ENCODE data around the gene ANO1.

DNA sequence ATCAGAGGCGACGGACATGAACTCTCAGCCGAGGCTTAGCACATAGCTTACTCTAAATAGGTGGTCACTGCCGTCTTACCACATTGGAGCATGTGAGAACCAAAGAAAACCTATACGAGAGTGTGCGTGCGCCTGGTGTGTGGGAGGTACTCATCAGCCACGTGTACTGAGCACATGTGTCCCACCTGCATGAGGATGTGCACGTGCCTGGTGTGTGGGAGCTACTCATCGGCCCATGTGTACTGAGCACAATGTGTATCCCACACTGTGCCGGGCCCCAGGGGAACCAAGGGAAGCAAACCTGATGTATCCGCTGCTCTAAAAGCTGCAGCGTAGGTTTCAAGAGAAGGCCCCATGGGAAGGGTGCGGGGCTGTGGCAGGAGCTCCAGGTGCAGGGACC, 56.4 kb downstream of the ANO1 start:
- no peak for TF ChIP-seq POLR2A (IDR thresholded peaks at IDR 0.05)
- TF ChIP-seq, protein P1, sequence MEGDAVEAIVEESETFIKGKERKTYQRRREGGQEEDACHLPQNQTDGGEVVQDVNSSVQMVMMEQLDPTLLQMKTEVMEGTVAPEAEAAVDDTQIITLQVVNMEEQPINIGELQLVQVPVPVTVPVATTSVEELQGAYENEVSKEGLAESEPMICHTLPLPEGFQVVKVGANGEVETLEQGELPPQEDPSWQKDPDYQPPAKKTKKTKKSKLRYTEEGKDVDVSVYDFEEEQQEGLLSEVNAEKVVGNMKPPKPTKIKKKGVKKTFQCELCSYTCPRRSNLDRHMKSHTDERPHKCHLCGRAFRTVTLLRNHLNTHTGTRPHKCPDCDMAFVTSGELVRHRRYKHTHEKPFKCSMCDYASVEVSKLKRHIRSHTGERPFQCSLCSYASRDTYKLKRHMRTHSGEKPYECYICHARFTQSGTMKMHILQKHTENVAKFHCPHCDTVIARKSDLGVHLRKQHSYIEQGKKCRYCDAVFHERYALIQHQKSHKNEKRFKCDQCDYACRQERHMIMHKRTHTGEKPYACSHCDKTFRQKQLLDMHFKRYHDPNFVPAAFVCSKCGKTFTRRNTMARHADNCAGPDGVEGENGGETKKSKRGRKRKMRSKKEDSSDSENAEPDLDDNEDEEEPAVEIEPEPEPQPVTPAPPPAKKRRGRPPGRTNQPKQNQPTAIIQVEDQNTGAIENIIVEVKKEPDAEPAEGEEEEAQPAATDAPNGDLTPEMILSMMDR (IDR thresholded peaks at IDR 0.05) = no peak
